ENCODE data around the gene TNNI3K.

Gene TNNI3K

DNA sequence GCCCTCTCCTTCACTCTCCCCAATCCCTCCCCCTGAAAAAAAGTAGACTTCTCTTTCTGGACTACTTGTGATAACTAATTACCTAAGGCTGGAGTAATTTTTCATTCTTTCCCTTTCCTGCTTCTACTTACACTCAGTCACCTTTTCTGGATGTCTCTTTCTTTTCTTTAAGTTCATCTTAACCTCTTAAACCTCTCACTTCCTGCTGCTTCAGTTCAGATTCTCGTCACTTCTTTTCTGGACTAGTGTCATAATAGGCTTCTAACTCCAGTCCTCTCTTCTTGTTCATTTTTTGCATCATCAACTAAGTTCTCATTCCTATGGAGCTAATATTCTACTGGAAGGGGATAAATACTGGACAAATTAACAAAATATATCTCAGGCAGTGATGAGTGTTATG is 201.8 kb downstream of the TNNI3K start:
- no peak for DNase-seq
- no peaks in the 10 kb centered on the region for H3K36me3 ChIP-seq
- H3K27ac ChIP-seq: no peak overlapping the region
- H3K27me3 ChIP-seq (ENCODE audit: insufficient read depth, low read depth, severe bottlenecking): no peaks in the 10 kb centered on the region
- no peak overlapping the region for H3K4me3 ChIP-seq (ENCODE audit: low read depth, low read length)
- TF ChIP-seq, protein P1, sequence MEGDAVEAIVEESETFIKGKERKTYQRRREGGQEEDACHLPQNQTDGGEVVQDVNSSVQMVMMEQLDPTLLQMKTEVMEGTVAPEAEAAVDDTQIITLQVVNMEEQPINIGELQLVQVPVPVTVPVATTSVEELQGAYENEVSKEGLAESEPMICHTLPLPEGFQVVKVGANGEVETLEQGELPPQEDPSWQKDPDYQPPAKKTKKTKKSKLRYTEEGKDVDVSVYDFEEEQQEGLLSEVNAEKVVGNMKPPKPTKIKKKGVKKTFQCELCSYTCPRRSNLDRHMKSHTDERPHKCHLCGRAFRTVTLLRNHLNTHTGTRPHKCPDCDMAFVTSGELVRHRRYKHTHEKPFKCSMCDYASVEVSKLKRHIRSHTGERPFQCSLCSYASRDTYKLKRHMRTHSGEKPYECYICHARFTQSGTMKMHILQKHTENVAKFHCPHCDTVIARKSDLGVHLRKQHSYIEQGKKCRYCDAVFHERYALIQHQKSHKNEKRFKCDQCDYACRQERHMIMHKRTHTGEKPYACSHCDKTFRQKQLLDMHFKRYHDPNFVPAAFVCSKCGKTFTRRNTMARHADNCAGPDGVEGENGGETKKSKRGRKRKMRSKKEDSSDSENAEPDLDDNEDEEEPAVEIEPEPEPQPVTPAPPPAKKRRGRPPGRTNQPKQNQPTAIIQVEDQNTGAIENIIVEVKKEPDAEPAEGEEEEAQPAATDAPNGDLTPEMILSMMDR (IDR thresholded peaks at IDR 0.05; ENCODE audit: low read depth, low read length): no peak
- H3K9me3 ChIP-seq (ENCODE audit: severe bottlenecking): no peaks in the 10 kb centered on the region

DNA sequence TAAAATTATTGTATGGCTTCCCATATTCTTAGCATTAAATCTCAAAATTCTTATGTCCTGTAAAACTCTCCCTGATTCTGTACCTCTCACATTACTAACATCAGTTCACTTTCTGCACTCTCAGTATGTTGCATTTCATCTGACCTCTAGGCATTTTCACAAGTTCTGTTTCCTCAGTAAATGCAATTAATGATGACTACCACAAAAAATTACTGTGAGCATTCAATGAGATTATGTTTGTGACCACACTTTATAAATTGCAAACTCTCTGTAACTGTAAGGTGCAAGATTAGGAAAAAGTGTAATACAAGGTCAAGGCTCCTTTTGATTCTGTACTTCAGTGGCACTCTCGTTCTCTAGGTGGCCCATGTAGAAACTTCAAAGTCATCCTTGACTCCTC is 216.8 kb downstream of the TNNI3K start:
- Histone ChIP-seq H3K9me3 (ENCODE audit: severe bottlenecking) (peaks cover 5% of the 10 kb centered on the region), H3K27ac (no peak overlapping the region), H3K36me3 (no peaks in the 10 kb centered on the region), H3K27me3 (ENCODE audit: insufficient read depth, low read depth, severe bottlenecking) (no peaks in the 10 kb centered on the region), H3K4me3 (ENCODE audit: low read depth, low read length) (no peak overlapping the region)
- no peak for DNase-seq
- TF ChIP-seq, protein P1 (IDR thresholded peaks at IDR 0.05; ENCODE audit: low read depth, low read length): no peak

DNA sequence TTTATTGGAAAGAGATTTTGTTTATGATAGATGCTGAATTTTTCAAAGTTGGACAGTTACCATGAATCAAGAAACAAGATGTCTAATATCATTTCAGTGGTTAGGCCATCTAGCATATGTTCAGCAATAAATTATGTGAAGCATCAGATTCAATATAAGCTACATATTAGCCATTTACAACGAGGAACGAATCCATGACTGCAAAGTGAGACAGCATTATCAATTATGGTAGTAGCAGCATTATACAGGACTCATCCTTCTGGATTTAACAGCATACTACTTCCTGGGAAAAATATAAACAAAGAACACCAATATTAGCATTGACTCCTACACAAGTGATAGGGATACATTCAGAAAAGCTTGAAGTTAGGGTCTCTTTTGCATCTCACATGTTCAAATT is 218.1 kb downstream of the TNNI3K start:
- no peak for DNase-seq
- Histone ChIP-seq H3K27ac (no peak overlapping the region), H3K9me3 (ENCODE audit: severe bottlenecking) (peaks cover 5% of the 10 kb centered on the region), H3K36me3 (no peaks in the 10 kb centered on the region), H3K4me3 (ENCODE audit: low read depth, low read length) (no peak overlapping the region), H3K27me3 (ENCODE audit: insufficient read depth, low read depth, severe bottlenecking) (no peaks in the 10 kb centered on the region)
- TF ChIP-seq, protein P1 (IDR thresholded peaks at IDR 0.05; ENCODE audit: low read depth, low read length): no peak

DNA sequence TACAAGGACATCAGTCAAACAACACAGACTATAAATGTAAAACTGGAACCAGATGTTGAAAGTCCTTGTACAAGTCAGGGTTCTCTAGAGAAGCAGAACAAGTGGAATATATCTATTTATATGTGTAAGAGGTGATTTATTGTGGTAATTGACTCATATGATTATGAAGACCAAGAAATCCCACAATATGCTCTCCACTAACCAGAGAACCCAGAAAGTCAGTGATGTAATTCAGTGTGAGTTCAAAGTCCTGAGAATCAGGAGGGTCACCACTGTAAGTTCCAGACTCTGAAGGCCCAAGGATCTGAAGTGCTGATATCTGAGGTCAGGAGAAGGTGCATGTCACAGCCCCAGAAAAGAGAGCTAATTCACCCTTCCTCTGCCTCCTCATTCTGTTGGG is 220.2 kb downstream of the TNNI3K start:
- Histone ChIP-seq H3K27ac (peak overlapping the region; percentile 56), H3K4me3 (ENCODE audit: low read depth, low read length) (no peak overlapping the region), H3K9me3 (ENCODE audit: severe bottlenecking) (peaks cover 5% of the 10 kb centered on the region), H3K27me3 (ENCODE audit: insufficient read depth, low read depth, severe bottlenecking) (no peaks in the 10 kb centered on the region), H3K36me3 (no peaks in the 10 kb centered on the region)
- DNase-seq: no peak
- TF ChIP-seq, protein P1 (IDR thresholded peaks at IDR 0.05; ENCODE audit: low read depth, low read length): no peak

DNA sequence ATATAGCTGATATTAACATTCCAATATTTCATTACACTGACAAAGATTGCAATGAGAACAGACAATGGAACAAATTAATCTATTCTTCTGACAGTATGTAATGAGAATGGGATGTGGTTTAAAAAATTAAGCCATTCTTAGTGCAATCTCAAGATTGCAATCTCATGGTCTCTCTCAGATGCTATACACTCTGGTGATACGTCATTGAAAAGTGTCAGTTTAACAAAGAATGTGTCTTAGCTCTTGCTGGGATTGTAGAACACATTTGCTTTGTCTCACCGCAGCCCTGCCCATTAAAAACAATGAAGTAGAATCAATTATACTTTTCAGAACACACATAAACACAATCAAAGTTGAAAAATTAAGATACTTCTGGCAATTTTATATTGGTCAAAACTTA is 222.1 kb downstream of the TNNI3K start:
- TF ChIP-seq, protein P1 (IDR thresholded peaks at IDR 0.05; ENCODE audit: low read depth, low read length): no peak
- Histone ChIP-seq H3K9me3 (ENCODE audit: severe bottlenecking) (no peaks in the 10 kb centered on the region), H3K27me3 (ENCODE audit: insufficient read depth, low read depth, severe bottlenecking) (no peaks in the 10 kb centered on the region), H3K36me3 (no peaks in the 10 kb centered on the region), H3K4me3 (ENCODE audit: low read depth, low read length) (no peak overlapping the region), H3K27ac (peak overlapping the region; percentile 18)
- DNase-seq: no peak

DNA sequence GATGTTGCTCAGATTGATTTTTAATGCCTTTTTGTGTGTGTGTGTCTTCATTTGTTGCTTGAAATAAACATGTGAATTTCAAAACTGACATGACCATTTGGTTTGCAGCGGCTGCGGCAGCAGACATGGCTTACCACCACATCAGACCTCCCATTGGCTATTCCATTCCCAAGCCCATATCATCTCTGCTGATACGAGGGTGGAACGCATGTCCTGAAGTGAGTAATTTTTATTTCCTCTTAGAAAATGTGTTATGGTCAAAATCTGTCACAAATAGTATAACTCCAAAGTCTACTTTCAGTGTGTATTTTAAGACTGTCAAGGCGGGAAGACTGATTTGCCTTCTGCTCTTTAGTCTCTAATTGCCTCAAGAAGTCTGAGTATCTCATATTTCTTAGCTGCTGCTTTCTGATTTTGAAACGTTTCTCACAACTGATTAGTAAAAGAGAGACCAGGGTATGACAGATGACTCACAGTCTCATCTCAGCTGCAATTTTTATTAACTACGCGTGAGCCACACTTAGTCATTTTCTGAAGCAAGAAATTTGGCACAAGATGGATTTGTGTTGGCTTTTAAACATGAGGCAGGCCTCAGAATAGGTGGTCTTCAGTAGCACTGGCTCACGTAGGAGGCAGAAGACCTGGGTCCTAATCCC is 228.3 kb downstream of the TNNI3K start:
- TF ChIP-seq, protein P1 (IDR thresholded peaks at IDR 0.05; ENCODE audit: low read depth, low read length): no peak
- no peak overlapping the region for H3K4me3 ChIP-seq (ENCODE audit: low read depth, low read length)
- H3K9me3 ChIP-seq (ENCODE audit: severe bottlenecking): peaks cover 6% of the 10 kb centered on the region
- H3K27ac ChIP-seq: no peak overlapping the region
- no peaks in the 10 kb centered on the region for H3K27me3 ChIP-seq (ENCODE audit: insufficient read depth, low read depth, severe bottlenecking)
- no peak for DNase-seq
- no peaks in the 10 kb centered on the region for H3K36me3 ChIP-seq

Measured in WERI-Rb-1 (cell line).